ENCODE measurements around the gene SLC39A11. TPM values are rescaled to one million over a fixed set of nuclear protein-coding genes. Genes with fewer than 3 reads are reported as not detected.

Gene SLC39A11
- total and polyA plus RNA-seq, 2 of the 13 experiments (the other 11 are each of a cell fraction or from before 2014, with no cell fraction given), result 17.2 to 31.5 TPM

GRCh38 chr17:73090396-73091202 is 1.9 kb downstream of the SLC39A11 start (continued):
- TF ChIP-seq ZNF354B (CRISPR knock-in tag; IDR thresholded peaks at IDR 0.05), result peak; percentile 77; the same call in 1 of the 2 replicates
- no peak for TF ChIP-seq ZHX2 (IDR thresholded peaks at IDR 0.05; ENCODE audit: low read depth)
- no peak for TF ChIP-seq ZHX2 (CRISPR knock-in tag; IDR thresholded peaks at IDR 0.05; ENCODE audit: borderline replicate concordance)
- TF ChIP-seq NFIC (IDR thresholded peaks at IDR 0.05; ENCODE audit: low read length), result peak; percentile 75
- TF ChIP-seq, protein P1, sequence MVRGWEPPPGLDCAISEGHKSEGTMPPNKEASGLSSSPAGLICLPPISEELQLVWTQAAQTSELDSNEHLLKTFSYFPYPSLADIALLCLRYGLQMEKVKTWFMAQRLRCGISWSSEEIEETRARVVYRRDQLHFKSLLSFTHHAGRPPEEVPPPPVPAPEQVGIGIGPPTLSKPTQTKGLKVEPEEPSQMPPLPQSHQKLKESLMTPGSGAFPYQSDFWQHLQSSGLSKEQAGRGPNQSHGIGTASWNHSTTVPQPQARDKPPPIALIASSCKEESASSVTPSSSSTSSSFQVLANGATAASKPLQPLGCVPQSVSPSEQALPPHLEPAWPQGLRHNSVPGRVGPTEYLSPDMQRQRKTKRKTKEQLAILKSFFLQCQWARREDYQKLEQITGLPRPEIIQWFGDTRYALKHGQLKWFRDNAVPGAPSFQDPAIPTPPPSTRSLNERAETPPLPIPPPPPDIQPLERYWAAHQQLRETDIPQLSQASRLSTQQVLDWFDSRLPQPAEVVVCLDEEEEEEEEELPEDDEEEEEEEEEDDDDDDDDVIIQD (CRISPR knock-in tag; IDR thresholded peaks at IDR 0.05; ENCODE audit: low read depth), result no peak; the same call in 1 of the 2 replicates
- no peak for TF ChIP-seq XBP1 (CRISPR knock-in tag; IDR thresholded peaks at IDR 0.05)
- TF ChIP-seq ZNF878 (CRISPR knock-in tag; IDR thresholded peaks at IDR 0.05), result 0 out of 2 replicates have a peak, but pooled peaks have one; percentile 24
- peak; percentile 57; the same call in 1 of the 2 replicates for TF ChIP-seq SMAD3 (CRISPR knock-in tag; IDR thresholded peaks at IDR 0.05)
- no peak for TF ChIP-seq RFX3 (CRISPR knock-in tag; IDR thresholded peaks at IDR 0.05)
- TF ChIP-seq AGO2 (optimal IDR thresholded peaks at IDR 0.05; ENCODE audit: low read depth, low read length), result no peak
- TF ChIP-seq DZIP1 (CRISPR knock-in tag; IDR thresholded peaks at IDR 0.05), result no peak
- no peak for TF ChIP-seq MTF1 (CRISPR knock-in tag; IDR thresholded peaks at IDR 0.05)
- no peak for TF ChIP-seq JUND (CRISPR knock-in tag; IDR thresholded peaks at IDR 0.05)
- no peak for TF ChIP-seq MAFF (IDR thresholded peaks at IDR 0.05; ENCODE audit: low read depth, low read length)
- TF ChIP-seq NFYC (CRISPR knock-in tag; IDR thresholded peaks at IDR 0.05), result no peak; the same call in 1 of the 2 replicates
- TF ChIP-seq KLF11 (CRISPR knock-in tag; IDR thresholded peaks at IDR 0.05), result no peak
- TF ChIP-seq EEA1 (CRISPR knock-in tag; IDR thresholded peaks at IDR 0.05; ENCODE audit: borderline replicate concordance), result no peak
- peak; percentile 92 for TF ChIP-seq DPF2 (CRISPR knock-in tag; IDR thresholded peaks at IDR 0.05; ENCODE audit: borderline replicate concordance, low read depth)
- TF ChIP-seq CENPX (CRISPR knock-in tag; IDR thresholded peaks at IDR 0.05), result no peak
- no peak for TF ChIP-seq KDM2A (CRISPR knock-in tag; IDR thresholded peaks at IDR 0.05; ENCODE audit: borderline replicate concordance, low read depth)
- no peak for TF ChIP-seq NAIF1 (CRISPR knock-in tag; IDR thresholded peaks at IDR 0.05; ENCODE audit: borderline replicate concordance)

Measured in HepG2 (cell line).